Stimulated activated CD4-positive, alpha-beta T cell treated with anti-CD3 and anti-CD28 coated beads, Interleukin-2, amount 100 ng/mL, for 48 hours (primary cell): Measurements from ENCODE around the gene OGFR.
A peak's percentile ranks its signal among the peaks of the same experiment; 100 is the strongest.

Source experiments
- DNase-seq, 2 donors: peaks; one replicate each; pipeline ENCODE4 v3.0.0-alpha.2; 2020

Gene OGFR

DNA sequence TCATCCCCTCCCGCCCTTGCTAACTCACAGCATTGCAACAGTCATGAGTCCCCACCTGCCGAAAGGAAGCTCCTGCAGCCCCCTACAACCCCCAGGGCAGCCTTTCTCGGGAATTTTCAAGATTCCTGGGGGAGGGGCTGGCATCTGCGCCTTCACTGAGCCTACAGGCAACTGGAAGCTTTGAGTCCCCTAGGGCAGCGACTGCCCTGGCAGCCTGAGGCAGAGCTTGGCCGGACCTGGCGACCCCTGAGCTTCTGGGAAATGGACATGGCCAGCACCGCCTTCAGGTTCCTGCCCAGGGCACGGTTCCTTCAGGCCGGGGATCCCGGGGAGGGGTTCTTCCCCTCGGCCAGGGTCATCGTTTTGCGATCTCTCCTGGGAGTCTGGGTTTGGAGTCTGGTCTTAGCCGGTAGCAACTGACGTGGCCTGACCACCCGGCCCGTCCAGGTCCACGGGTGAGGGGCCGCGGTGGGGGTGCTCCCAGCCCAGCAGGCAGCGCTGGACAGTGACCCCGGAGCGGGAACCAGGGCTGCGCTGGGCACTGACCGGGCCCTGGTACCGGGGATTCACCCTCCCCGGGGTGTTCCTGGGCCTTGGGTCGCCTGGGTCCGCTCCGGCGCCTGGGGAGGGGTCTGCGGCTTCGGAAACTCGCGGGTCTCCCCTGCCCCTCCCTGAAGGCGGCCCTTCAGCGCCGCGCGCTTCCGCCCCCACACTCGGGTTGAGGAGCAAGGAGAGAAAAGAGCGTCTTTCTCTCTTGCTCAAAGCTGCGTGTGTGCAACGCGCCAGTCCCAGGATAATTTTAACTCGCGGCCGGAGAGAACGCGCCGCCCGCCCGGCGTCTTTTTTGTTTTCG lies 11.6 kb downstream of the OGFR start:
- no peak for DNase-seq

DNA sequence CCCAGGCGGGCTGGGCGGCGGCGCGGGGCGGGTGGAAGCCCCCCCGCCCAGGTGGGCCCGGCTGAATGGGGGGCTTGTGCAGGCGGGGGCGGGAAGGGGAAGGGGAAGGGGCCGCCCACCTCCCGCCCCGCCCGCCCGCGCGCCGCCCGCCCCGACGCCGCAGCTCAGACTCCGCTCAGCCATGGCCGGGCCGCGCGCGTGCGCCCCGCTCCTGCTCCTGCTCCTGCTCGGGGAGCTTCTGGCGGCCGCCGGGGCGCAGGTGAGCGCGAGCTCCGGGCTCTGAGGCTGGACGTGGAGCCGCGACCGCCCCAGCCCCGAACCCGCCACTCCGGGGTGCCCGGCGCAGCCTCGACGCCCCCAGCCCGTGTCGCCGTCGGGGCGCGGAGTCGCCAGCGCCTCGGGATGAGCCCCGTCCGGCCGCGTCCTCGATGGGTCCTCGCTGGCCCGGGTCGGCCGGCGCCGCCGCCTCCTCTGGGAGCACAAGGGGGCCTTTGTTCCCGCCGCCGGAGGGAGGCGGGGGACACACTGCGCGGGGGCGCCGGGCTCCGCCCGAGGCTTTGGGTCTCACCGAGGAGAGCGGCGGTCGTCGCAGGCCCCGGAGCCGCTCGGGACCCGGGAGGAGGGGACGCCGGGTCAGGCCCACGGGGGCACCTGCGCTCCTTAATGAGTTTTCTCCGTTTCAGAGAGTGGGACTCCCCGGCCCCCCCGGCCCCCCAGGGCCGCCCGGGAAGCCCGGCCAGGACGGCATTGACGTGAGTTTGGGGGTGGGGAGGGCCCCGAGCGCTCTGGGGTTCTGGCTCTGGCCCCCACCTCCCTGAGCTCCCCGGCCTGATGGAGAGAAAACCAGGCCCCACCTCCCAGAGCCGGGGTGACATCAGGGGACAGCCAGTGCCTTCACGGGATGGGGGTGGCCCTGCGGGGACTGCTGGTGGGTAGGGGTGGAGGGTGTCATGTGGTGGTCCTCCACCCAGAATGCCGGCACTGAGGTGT lies 12.5 kb downstream of the OGFR start, which contains the start of gene COL9A3:
COL9A3 (plus strand) TSS at position 167 of the 990 bp plus-strand sequence; CDS start at position 182, 15 bp downstream.
- DNase-seq, result no peak

- no peak for DNase-seq
Measured at GRCh38 chr20:62817975-62818591, 13.4 kb downstream of the OGFR start.

DNA sequence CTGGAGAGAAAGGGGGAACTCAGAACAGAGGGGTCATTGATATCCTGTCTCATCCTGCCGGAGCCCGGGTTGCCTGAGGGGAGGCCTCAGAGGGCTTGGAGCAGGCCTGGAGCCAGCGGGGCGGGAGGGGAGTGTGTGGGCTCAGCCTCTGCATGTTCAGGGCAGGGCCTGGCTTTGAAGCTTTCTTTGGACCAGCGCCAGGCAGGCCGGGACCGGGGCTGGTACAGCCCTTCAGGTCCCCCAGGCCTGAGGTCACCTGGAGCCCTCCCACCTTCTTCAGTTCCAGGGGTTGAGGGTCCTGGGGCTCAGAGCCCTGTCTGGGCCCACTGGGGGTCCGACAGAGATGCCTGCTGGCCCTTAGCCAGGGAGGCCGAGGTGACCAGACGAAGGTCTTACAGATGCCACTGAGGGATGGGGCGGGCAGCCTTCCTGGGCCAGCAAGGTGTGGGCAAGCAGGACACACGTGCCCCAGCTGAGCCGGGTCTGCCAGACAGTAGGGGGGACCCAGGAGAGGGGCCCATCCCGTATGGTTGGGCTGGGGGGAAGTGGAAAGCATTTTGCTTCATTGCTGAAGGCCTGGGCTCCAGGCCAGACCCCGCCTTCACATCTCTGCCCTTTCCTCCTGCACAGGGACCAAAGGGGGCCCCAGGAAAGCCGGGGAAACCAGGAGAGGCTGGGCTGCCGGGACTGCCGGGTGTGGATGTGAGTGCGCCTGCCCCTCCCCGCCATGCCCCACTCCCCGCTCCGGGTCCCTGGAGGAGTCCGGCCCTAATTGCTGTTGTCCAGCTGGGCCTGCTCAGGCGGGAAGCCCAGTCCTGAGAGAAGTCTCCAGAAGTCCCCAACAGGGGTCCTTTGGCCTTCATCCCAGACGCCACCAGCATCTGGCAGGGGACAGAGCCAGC lies 14.2 kb downstream of the OGFR start:
- DNase-seq, result no peak

DNA sequence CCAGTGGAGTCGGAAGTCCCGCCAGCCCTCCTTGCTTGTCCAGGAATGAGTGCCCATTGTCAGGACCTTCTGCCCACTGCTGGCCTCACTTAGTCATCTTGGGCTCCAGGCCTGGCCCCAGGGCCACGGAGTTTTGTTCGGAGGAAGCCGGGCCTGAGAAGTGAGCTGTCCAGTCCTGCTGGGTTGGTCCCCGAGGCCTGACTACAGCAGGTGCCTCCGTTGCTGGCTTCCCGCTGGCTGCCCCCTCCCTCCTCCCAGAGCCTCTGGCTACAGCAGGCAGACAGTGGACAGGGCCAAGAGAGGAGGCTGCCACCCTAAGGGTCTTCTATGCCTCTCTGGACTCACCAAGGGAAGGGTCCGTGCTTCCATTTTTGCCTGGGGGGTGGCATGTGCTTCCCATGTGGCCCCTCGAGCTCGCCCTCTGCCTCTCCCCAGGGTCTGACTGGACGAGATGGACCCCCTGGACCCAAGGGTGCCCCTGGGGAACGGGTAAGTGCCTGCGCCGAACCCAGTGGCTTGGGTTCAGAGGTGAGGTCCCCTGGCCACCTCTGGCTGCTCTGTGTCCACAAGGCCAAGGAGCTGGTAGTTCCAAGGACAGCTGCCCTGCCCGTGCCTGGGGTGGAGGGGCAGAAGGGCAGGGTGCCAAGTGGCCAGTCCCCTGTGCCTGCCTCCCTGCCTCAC lies 15.0 kb downstream of the OGFR start:
- no peak for DNase-seq

GRCh38 chr20:62820208-62820961 lies 15.8 kb downstream of the OGFR start:
- no peak for DNase-seq

DNA sequence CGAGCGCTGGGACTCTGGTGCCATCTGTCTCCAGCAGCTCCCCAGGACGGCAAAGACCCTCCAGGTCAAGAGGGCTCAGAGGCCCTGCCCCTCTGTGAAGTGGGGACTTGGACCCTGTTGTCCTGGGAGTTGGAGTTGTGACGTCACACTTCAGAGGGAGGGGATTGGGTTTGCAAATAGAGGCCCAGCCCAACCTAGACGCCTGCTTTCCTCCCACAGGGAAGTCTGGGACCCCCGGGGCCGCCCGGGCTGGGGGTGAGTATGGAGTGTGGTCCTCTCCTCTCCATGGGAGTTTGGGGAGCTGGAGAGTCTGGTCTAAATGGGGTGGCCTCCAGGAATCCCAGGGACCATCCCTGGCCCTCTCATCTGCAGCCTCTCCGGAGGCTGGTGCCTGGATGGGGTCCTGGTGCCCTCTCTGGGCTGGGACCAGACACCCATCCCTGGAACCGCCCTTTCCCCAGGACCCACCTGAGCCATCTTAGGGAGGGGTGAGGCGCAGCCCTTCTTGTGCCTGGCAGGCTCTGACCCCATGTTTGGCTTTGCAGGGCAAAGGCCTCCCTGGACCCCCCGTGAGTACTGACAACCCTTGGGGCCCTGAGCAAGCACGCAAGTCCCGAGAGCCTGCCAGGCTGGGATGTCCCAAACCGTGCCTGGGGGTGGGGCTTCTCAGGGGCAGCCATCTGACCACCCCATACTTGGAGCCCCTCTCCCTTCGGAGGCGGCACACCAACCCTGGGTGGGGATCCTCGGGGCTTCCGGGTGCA lies 16.5 kb downstream of the OGFR start:
- no peak for DNase-seq

- DNase-seq, result no peak
Measured at GRCh38 chr20:62821726-62822210, 17.1 kb downstream of the OGFR start.

DNA sequence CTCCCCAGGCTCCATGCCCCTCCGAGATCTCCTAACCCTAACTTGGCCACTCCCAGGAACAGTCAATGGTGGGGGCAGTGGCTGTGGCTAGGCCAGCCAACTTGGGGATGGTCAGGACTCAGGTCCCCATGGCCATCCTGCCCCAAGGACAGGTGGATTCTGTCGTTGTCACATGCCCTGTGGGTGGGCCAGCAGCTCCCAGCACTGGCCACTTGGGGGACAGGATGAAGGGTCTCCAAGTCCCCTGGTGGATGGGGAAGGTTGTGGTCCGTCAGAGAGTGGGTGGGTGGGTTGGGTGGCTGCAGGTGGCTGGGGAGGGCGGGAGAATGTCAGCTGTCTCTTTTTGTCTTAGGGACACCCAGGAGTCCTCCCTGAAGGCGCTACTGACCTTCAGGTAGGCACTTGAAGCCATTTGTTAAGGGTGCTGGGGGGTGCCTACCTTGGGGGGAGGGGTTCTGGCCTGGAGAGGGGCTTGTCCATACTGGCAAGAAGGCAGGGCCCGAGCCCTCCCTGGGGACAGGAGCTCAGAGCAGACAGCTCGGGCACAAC lies 17.7 kb downstream of the OGFR start:
- DNase-seq, result no peak

DNA sequence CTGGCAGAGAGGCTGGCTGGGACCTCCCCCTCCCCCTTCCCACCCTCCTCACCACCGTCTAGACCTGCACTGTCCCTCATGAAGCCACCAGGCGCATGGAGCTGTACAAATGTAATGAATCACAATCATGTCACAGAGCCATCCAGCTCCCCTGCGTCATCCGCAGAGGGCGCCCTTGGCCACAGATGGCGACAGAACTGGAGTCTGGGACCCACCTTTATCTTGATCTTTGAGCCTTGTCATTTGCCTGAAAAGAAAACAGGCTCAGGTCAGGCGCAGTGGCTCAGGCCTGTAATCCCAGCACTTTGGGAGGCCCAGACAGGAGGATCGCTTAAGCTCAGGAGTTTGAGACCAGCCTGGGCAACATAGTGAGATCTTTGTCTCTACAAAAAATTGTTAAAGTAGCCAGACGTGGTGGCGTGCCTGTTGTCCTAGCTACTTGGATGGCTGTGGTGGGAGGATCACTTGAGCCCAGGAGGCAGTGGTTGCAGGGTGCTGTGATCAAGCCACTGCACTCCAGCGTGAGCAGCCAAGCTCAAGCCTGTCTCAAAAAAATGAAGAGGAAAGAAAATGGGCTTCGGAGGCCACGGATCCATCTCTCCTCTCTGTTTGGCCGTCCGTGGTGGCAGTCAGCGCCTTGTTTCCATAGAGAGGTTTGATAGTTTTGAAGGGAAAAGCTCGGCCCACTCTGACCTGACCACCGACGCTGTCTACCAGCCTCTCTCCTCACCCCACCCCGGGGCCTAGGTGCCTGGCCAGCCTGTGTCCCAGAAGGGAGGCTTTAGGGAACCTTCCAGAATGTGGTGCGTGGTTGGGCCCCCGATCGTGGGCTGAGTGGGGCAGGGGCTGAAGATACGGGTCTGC lies 18.4 kb downstream of the OGFR start:
- DNase-seq, result peak in 1 of 2 donors; percentile 51

- DNase-seq, result no peak
Measured at GRCh38 chr20:62823688-62824475, 19.2 kb downstream of the OGFR start.

DNA sequence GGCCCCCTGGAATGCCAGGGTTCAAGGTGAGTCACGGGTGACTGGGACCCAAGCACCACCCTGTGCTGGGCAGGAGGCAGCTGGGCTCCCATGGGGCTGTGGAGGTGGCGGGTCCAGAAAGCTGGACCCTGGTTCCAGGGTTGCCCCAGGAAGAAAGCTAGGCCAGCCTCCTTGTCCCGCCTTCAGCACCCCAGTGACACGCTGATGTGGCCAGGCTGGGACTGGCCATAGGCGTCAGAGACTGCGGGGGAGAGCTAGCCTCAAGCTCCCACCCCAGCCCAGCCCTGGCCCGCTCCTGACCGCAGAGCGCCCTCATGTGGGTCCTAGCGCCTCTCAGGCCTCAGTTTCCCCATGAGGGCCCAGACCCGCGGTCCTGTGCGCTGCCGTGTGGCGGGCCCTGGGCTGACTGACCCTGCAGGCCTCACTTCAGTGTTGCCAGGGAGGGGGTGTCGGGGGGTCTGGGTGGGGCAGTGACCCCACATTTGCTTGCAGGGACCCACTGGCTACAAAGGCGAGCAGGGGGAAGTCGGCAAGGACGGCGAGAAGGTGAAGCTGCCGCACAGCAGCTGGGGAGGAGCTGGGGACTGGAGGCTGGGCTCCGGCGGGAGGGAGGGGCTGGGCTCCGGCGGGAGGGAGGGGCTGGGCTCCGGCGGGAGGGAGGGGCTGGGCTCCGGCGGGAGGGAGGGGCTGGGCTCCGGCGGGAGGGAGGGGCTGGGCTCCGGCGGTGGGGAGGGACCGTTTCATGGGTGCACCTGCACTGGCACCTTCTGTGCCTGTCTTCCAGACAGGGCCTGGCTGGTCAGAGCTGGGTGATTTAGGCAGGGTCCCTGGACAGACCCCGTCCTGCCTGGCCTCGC lies 20.1 kb downstream of the OGFR start:
- DNase-seq, result peak in 1 of 2 donors; percentile 42

DNA sequence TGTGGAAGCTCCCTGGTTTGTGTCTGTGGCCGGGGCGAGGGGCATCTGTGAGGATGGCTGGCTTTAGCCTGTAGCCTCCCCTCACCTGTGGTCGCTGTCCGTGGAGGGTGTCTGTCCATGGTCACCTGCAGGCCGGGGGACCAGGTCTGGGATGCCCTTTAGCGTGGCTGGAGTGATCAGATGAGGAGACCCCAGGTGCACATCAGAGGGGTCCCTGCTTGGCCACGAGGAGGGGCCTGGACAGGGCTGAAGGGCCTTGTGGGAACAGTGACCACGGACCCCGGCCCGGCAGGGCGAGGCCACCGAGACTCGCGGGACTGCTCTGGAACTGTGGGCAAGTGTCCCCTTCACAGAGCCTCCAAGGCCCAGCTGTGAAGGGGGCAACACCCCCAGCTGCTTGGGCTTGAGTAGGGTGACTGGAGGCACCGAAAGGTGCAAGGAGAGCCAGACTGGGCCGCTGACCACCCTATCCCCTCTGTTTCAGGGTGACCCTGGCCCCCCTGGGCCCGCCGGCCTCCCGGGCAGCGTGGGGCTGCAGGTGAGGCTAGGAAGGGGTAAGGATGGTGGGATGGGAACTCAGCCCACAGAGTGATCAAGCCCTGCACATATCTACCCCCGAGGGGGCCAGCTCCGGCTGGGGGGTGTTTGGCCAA lies 20.8 kb downstream of the OGFR start:
- no peak for DNase-seq

DNA sequence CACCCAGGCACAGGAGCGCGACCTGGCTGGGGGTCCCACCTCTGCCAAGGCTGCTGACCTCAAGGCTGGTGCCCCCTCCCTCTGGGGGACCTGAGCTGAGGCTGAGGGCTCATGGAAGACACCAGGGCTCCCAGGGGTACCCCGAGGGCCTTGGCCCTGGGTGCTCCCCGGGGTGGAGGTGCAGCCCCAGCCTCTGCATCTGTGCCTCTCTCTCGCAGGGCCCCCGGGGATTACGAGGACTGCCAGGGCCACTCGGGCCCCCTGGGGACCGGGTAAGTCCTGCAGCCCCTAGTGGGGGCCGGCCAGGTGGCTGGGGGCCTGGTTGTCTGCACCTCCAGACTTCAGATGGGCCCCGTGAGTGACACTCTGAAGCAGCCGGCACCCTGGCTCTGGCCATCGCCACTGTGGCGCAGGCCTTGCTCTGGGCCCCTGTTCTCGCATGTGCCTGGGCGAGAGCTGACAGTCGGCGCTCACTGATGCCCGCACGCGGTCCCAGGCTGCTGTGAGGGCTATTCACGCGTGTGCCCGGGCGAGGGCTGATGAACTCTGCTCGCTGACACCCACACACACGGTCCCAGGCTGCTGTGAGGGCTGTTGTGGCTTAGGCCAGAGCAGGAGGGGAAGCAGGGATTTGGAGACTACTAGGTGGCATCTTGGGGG lies 21.5 kb downstream of the OGFR start:
- DNase-seq, result no peak

DNA sequence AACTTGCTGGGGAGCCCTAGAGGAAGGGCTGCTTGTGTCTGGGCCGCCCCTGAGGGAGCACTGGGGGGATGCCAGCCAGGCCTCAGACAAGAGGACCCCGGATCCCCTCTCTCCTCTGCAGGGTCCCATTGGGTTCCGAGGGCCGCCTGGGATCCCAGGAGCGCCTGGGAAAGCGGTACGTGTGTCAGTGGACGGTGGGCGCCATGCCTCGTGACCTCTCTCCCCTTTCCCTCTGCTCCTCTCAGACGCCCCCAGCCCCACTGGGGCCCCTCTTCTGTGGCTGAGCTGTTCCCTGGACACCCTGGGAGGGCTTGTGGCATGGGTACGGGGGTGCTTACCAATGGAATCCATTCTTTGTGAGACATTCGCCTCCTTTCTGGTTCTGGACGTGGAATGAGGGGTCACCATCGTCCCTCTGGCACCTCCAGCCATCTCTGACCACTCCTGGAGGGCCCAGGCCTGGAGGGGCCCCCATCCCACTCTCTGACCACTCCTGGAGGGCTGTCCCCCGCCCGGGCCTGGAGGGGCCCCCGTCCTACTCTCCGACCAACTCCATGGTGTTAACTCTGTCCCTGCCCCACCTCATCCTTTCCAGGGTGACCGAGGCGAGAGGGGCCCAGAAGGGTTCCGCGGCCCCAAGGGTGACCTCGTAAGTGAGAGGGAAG lies 22.1 kb downstream of the OGFR start:
- no peak for DNase-seq
